ENCODE measurements around the gene MINDY4.
A peak's percentile ranks its signal among the peaks of the same experiment; 100 is the strongest.
"Not testable (repeated sequence)": the region's sequence is repeated elsewhere in the genome, so short reads cannot be mapped to it uniquely, and the experiment has no call there.

MINDY4 gene

DNA sequence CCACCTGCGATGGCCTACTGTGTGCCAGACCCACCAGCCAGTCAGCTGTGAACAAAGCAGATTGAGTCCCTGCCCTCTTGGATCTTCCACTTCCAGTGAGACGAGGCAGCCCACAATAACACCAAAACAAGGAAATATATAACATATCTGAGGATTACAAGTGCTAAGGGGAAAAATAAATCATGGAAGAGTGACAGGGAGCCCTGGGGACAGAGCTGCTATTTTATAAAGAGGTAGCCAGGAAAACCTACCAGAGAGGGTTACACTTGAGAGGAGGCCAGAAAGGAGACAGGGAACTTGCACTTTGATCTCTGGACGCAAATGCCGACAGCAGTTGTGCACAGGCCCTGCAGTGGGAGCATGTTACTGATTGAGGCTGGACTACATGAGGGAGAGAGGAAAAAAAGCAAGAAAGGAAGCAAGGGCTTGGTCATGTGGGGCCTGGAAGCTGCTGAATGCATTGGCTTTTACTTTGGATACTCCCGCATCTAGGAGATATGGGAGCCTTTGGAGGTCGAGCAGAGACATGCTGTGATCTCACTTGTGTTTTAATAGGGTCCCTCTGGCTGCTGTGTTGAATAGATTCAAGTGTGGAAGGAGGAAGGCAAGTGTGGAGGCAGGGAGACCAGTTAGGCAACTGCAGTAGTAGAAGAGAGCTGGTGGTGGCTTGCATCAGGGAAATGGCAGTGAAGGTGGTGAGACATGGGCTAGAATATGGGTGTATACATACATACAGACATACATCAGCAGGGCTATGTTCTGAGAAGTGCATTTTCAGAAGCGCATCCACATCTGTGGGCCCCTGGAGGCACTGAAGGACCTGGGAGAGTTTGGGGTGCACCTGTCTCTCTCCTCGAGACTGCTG, 26.2 kb downstream of the MINDY4 start:
- no peak overlapping the region for H3K4me3 Mint-ChIP-seq
- no peaks in the 10 kb centered on the region for H3K36me3 Mint-ChIP-seq (ENCODE audit: low read depth)
- no peak overlapping the region for H3K27ac Mint-ChIP-seq
- H3K27me3 Mint-ChIP-seq (ENCODE audit: low read depth) = no peaks in the 10 kb centered on the region
- peaks cover 15% of the 10 kb centered on the region for H3K4me1 Mint-ChIP-seq (ENCODE audit: low read depth)
- no peaks in the 10 kb centered on the region for H3K9me3 Mint-ChIP-seq

- Mint-ChIP-seq H3K4me3 (no peak overlapping the region), H3K27me3 (ENCODE audit: low read depth) (no peaks in the 10 kb centered on the region), H3K36me3 (ENCODE audit: low read depth) (no peaks in the 10 kb centered on the region), H3K4me1 (ENCODE audit: low read depth) (peaks cover 15% of the 10 kb centered on the region), H3K9me3 (no peaks in the 10 kb centered on the region), H3K27ac (peak overlapping the region; percentile 6)
Observed at GRCh38 chr7:30799206-30799975, 28.2 kb downstream of the MINDY4 start.

GRCh38 chr7:30799976-30800661, 28.9 kb downstream of the MINDY4 start:
- no peak overlapping the region for H3K4me3 Mint-ChIP-seq
- peaks cover 15% of the 10 kb centered on the region for H3K4me1 Mint-ChIP-seq (ENCODE audit: low read depth)
- no peaks in the 10 kb centered on the region for H3K27me3 Mint-ChIP-seq (ENCODE audit: low read depth)
- H3K36me3 Mint-ChIP-seq (ENCODE audit: low read depth) = no peaks in the 10 kb centered on the region
- no peaks in the 10 kb centered on the region for H3K9me3 Mint-ChIP-seq
- no peak overlapping the region for H3K27ac Mint-ChIP-seq

DNA sequence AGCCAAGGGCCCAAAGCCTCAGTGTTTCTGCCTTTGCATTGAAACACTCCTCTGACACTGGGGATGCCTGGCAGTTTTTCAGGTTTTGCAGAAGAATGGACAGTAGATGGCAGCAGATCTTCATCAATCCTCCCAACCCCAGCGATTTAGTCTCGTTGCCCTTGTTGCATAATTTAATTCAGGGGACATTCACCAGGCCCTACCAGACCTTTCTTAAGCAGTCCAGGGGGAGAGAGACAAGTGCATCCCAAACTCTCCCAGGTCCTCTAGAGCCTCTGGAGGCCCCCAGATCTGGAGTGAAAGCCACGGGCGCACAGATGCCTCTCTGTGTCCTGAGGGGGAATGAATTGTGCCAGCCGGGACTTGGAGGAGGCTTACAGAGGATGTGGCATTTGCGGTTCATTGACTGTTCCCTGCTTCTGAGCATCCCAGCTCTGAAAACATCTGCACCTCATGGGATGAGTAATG, 29.6 kb downstream of the MINDY4 start:
- H3K4me1 Mint-ChIP-seq (ENCODE audit: low read depth) = peaks cover 12% of the 10 kb centered on the region
- H3K36me3 Mint-ChIP-seq (ENCODE audit: low read depth) = no peaks in the 10 kb centered on the region
- H3K4me3 Mint-ChIP-seq = no peak overlapping the region
- H3K27ac Mint-ChIP-seq = no peak overlapping the region
- no peaks in the 10 kb centered on the region for H3K27me3 Mint-ChIP-seq (ENCODE audit: low read depth)
- no peaks in the 10 kb centered on the region for H3K9me3 Mint-ChIP-seq

DNA sequence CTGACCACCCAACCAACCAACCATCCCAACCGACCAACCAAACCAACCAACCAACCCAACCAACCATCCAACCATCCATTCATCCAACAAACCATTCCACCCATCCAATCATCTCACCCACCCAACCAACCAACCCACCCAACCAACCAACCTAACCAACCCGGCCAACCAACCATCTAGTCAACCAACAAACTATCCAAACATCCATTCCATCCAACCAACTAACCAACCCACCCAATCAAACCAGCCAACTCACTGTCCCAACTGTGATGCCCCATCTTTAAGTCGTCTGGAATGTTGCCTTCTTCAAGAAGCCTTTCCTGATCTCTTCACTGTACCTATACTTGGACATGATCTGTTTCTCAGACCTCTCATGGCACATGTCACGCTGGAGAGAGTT, 31.6 kb downstream of the MINDY4 start:
- Mint-ChIP-seq H3K27ac (no peak overlapping the region), H3K4me3 (no peak overlapping the region), H3K27me3 (ENCODE audit: low read depth) (no peaks in the 10 kb centered on the region), H3K4me1 (ENCODE audit: low read depth) (no peaks in the 10 kb centered on the region), H3K36me3 (ENCODE audit: low read depth) (no peaks in the 10 kb centered on the region), H3K9me3 (no peaks in the 10 kb centered on the region)

DNA sequence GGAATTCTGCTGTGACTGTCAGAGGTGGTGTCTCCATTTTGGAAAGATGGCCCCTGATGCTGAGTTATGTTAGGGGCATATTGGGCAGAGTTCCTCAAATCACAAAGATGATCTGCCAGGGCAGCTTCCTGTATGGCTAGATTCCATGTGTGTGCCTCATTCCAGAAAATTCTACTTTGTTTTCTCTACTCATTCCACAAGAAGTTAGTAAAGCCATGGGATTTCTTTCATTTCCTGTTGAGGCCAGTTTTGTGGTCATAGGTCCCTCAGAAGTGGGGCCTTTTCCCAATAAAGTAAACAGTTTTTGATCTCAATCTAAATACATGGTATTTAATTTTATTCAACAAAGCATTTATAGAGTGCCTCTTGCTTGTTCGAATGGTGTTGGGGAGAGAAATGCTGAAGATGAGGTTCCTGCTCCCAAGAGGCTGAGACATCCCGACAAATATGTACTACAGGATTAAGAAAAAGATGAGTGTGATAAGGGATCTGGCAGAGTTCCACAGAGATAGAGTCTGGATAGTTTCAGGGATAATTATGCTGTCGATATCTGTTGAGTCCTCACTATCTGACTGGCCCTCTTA, 33.0 kb downstream of the MINDY4 start:
- no peak overlapping the region for H3K27ac Mint-ChIP-seq

GRCh38 chr7:30805081-30805691, 34.0 kb downstream of the MINDY4 start:
- no peak overlapping the region for H3K27ac Mint-ChIP-seq
- no peaks in the 10 kb centered on the region for H3K4me1 Mint-ChIP-seq (ENCODE audit: low read depth)
- no peaks in the 10 kb centered on the region for H3K9me3 Mint-ChIP-seq
- no peaks in the 10 kb centered on the region for H3K27me3 Mint-ChIP-seq (ENCODE audit: low read depth)
- no peak overlapping the region for H3K4me3 Mint-ChIP-seq
- no peaks in the 10 kb centered on the region for H3K36me3 Mint-ChIP-seq (ENCODE audit: low read depth)

More for the DNA sequence above, 33.0 kb downstream of the MINDY4 start:
- Mint-ChIP-seq H3K36me3 (ENCODE audit: low read depth) (no peaks in the 10 kb centered on the region), H3K4me3 (no peak overlapping the region), H3K4me1 (ENCODE audit: low read depth) (no peaks in the 10 kb centered on the region), H3K9me3 (no peaks in the 10 kb centered on the region), H3K27me3 (ENCODE audit: low read depth) (no peaks in the 10 kb centered on the region)

DNA sequence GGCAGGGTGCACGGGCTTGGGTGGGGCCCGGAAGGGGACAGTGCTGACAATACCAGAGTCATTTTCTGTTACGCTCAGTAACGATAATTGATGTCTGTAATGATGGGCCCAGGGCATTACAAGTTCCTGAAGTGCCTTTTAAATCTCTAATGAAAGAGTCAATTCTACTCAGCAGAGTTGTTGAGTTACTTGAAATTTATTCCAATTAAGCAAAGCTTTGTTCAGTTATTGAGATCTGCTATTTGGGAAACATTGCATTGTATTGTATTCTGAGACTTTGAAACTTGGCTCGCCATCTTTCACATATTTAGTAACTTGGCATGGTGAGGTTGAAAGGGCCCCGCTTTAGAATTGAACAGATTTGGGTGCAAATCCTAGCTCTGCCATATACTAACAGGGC, 34.7 kb downstream of the MINDY4 start:
- no peaks in the 10 kb centered on the region for H3K9me3 Mint-ChIP-seq
- H3K4me3 Mint-ChIP-seq = no peak overlapping the region
- no peak overlapping the region for H3K27ac Mint-ChIP-seq
- H3K27me3 Mint-ChIP-seq (ENCODE audit: low read depth) = no peaks in the 10 kb centered on the region
- H3K4me1 Mint-ChIP-seq (ENCODE audit: low read depth) = no peaks in the 10 kb centered on the region
- no peaks in the 10 kb centered on the region for H3K36me3 Mint-ChIP-seq (ENCODE audit: low read depth)

- H3K27ac Mint-ChIP-seq; H3K4me1 Mint-ChIP-seq (ENCODE audit: low read depth); H3K36me3 Mint-ChIP-seq (ENCODE audit: low read depth); H3K27me3 Mint-ChIP-seq (ENCODE audit: low read depth); H3K4me3 Mint-ChIP-seq; H3K9me3 Mint-ChIP-seq: not testable (repeated sequence)
Observed at GRCh38 chr7:30807477-30807876, 36.3 kb downstream of the MINDY4 start.

DNA sequence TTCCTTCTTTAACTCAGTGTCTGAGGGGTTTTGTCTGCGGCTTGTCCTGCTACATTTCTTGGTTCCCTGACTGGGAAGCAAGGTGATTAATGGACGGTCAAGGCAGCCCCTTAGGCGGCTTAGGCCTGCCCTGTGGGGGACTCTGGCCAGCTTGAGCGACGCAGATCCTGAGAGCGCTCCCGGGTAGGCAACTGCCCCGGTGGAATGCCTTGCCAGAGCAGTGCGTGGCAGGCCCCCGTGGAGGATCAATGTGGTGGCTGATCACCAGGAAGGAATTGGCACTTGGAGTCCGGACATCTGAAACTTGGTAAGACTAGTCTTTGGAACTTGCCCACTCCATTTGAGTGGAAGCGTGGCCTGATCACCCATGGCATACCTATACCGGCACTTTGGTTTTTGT, 36.7 kb downstream of the MINDY4 start:
- H3K36me3 Mint-ChIP-seq (ENCODE audit: low read depth); H3K4me3 Mint-ChIP-seq; H3K27ac Mint-ChIP-seq; H3K27me3 Mint-ChIP-seq (ENCODE audit: low read depth); H3K4me1 Mint-ChIP-seq (ENCODE audit: low read depth); H3K9me3 Mint-ChIP-seq: not testable (repeated sequence)

DNA sequence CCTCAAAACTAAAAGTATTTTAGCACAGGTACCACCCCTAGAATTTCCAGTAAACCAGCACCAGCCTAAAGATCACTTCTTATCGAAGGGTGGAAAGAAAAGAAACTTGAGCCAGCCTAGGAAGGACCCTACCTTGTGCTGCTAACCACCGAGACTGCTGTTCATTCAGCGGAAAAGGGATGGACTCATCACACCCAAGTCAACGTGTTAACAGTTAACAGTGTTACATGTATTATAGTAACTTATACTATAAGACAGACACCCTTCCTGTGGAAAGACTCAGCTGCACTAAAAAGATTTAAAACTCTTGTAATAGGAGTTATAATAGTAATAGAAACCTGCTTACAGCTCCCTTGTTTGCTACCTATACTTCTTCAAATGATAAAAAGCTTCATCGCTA, 39.8 kb downstream of the MINDY4 start:
- H3K4me1 Mint-ChIP-seq (ENCODE audit: low read depth) = no peaks in the 10 kb centered on the region
- no peaks in the 10 kb centered on the region for H3K27me3 Mint-ChIP-seq (ENCODE audit: low read depth)
- no peaks in the 10 kb centered on the region for H3K36me3 Mint-ChIP-seq (ENCODE audit: low read depth)
- H3K4me3 Mint-ChIP-seq = no peak overlapping the region
- no peaks in the 10 kb centered on the region for H3K9me3 Mint-ChIP-seq
- H3K27ac Mint-ChIP-seq = no peak overlapping the region

- Mint-ChIP-seq H3K27me3 (ENCODE audit: low read depth) (no peaks in the 10 kb centered on the region), H3K27ac (no peak overlapping the region), H3K36me3 (ENCODE audit: low read depth) (no peaks in the 10 kb centered on the region), H3K4me1 (ENCODE audit: low read depth) (no peaks in the 10 kb centered on the region), H3K4me3 (no peak overlapping the region), H3K9me3 (no peaks in the 10 kb centered on the region)
Observed at GRCh38 chr7:30812676-30813075, 41.5 kb downstream of the MINDY4 start.

- no peaks in the 10 kb centered on the region for H3K36me3 Mint-ChIP-seq (ENCODE audit: low read depth)
- no peaks in the 10 kb centered on the region for H3K4me1 Mint-ChIP-seq (ENCODE audit: low read depth)
- H3K9me3 Mint-ChIP-seq = no peaks in the 10 kb centered on the region
- H3K27ac Mint-ChIP-seq = no peak overlapping the region
- no peaks in the 10 kb centered on the region for H3K27me3 Mint-ChIP-seq (ENCODE audit: low read depth)
- no peak overlapping the region for H3K4me3 Mint-ChIP-seq
Observed at GRCh38 chr7:30813466-30813865, 42.2 kb downstream of the MINDY4 start.

GRCh38 chr7:30814700-30815387, 43.6 kb downstream of the MINDY4 start:
- H3K4me1 Mint-ChIP-seq (ENCODE audit: low read depth) = no peaks in the 10 kb centered on the region
- H3K27me3 Mint-ChIP-seq (ENCODE audit: low read depth) = peaks cover 8% of the 10 kb centered on the region
- H3K36me3 Mint-ChIP-seq (ENCODE audit: low read depth) = no peaks in the 10 kb centered on the region
- H3K4me3 Mint-ChIP-seq = no peak overlapping the region
- H3K27ac Mint-ChIP-seq = no peak overlapping the region
- H3K9me3 Mint-ChIP-seq = no peaks in the 10 kb centered on the region
